ENCODE measurements around the gene SLC37A3.
"Not testable (repeated sequence)": the region's sequence is repeated elsewhere in the genome, so short reads cannot be mapped to it uniquely, and the experiment has no call there.

Gene SLC37A3

DNA sequence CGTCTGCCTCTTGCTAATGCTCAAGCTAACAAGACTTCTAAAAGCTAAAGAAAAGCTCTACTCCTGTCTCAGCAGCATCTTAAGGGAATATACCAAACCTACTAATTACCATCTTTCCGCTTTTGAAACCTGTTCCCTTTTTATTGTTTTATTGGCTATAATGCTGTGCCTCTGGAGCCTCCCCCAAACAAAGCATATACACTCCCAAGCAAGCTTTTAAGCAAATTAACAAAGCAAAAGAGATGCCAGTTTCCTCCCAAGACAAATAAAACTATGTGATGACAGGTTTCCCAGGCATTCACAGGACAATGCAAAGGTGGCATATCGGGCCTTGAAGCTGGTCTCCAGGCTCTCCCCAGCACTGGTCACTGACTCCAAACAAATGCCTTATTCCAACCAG lies 52.9 kb downstream of the SLC37A3 start:
- DNase-seq, result no peak

DNA sequence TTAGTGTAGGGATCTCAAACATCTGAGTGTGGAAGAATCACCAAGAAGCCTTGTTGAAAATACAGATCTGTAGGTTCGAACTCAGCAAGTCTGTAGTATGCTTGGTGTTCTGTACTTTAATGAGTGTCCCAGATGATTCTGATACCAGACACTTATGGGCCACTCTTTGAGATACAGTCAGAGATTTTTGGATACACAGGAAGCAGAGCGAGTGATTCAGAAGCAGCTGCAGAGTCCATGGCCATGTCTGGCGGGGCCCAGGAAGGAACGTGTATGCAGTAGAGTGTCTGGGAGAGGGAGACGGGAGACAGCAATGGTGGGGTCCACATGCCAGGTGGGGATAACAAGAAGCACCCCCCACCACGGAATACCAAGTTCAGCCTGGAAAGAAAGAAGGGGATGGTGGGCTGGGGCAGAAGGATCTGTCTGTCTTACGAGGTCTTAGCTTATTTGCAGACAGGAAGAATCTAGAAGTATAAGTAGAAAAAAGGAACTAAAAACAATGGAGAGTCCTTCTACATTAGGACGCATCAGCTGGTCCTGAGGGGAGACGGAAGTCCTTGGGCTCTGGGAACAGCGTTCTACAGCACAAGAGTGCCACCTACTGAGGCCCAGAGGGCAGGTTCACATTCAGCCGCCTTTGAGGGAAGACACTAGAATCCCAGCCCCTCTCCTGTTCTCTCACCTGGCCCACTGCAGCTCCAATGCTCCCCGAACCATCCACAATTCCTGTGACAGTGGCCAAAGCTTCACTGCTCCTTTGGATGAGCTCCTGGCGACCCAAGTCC lies 55.4 kb downstream of the SLC37A3 start:
- DNase-seq, result no peak

DNA sequence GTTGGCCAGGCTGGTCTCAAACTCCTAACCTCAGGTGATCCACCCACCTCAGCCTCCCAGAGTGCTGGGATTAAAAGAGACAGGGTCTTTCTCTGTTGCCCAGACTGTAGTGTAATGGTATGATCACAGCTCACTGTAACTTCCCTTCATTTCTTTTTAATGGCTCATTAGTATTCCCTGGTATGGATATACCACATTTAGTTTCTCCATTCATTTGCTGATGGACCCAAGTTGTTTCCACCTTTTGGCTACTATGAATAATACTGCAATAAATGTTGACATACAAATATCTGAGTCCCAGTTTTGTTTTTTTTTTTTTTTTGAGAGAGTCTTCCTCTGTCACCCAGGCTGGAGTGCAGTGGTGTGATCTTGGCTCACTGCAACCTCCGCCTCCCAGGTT lies 59.4 kb downstream of the SLC37A3 start:
- not testable (repeated sequence) for DNase-seq

DNA sequence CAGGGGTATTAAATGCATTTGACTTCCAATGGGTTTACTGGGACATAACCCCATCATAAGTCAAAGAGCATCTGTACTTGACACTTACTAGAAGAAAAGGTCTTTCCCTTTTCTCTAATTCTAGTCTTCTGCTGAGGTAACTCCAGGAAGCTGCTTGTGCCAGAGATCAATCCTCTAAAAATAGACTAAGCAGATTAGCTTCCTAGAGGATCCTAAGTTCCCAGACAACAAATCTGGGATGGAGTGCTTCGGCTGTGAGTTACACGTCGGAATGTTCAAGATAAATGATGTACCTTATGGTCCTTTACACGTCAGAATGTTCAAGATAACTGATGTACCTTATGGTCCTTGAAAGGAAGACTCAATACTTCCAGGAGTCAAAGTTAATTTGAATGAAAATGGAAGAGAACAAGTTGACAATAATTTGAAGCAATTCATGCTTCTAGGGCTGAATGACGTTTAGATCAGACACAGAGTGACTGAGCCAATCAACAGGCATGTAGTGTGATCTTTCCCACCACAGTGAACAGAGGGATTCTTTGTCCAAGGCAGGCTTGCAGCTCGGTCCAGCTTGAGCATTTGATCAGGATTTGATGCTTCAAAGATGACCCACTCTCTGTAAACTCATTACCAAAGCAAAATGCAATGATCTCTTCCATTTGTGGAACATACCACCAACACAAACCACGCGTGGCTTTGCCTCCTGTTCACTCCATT lies 63.8 kb downstream of the SLC37A3 start:
- DNase-seq, result no peak

DNA sequence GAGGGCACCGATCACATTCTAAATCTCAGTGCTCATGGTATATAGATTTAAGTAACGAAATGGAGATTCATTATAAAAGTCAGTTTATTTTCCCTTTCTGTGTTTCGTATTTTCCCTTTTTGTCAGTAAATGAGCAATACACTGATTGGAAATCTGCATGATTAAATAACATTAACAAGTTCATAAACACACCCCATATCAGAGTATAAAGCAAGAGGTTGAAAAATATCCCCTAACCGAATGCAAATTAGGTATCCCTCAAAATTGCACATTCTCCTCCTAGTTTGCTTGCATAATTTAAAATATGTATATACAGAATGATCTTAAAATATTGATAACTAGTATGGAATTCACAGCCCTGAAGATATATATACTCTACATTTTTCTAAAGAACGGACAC lies 64.6 kb downstream of the SLC37A3 start:
- no peak for DNase-seq

DNA sequence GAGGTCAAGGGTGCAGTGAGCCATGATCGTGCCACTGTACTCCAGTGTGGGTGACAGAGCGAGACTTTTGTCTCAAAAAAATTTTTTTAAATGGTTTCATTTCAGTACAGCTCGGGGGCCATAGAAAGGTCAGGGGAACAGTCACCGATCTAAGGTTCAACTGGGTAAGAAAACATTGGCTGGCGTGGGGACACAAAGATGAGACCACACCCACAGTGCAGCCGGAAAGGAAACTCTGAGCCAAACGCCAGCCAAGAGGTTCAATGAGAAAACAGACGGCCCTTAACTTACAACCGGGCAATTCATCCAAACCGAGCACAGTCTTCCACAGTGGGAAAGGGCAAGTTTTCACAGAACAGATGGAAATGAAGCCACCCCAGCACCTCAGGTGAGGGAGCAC lies 65.1 kb downstream of the SLC37A3 start:
- no peak for DNase-seq

DNA sequence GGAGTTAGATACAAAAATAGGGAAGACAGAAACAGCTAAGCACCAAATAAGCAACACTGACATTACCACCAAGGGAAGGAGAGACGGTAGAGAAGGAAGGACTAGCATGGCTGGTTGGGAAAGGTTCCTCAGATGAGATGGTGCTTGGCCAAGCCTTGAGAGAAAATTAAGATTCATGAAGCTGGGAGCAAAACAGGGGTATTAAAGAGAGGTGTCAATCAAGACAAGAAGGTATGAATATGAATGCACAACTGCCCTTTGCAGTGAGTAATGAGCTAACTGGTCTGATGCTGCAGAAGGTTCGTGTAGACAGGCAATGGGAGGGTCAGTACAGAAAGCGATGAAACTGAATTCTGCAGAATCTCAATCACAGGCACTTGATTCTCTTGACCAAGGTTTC lies 67.7 kb downstream of the SLC37A3 start:
- no peak for DNase-seq

DNA sequence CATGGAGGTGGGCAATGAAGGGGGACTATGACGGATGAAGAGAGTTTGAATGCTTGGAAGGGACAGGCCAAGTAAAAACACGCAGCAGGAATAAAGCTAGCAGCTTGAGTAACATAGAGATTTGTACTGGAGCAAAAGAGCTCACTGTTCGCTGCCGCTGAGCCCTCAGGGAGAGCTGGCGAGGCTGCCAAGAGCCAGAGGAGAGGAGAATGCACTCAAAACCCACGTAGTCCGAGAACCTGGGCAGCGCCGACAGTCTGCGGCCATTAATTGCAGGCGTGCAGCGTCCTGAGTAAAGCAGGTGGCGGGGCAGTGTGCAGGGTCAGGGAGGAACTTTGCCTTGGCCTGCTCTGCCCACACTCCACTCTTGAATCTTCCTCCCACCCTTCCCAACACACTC lies 68.2 kb downstream of the SLC37A3 start:
- no peak for DNase-seq

DNA sequence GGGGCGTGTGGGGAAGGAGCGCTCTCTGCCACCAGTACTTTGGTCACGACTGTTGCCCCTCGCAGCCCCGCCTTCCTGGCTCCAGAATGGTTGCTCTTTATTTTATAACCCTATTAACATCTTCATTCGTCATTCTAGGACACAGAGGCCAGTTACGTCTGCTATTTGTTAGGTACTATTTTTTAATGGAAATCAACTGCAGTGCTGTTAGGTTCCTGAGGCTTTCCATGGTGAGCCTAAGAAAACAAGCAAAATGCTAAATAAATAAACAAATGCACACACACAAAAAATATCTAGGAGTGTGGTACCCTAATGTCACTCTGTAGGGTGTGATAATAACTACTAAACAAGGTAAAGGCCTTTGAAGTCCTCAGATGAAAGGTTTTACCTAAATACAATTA lies 71.1 kb downstream of the SLC37A3 start:
- DNase-seq, result no peak

DNA sequence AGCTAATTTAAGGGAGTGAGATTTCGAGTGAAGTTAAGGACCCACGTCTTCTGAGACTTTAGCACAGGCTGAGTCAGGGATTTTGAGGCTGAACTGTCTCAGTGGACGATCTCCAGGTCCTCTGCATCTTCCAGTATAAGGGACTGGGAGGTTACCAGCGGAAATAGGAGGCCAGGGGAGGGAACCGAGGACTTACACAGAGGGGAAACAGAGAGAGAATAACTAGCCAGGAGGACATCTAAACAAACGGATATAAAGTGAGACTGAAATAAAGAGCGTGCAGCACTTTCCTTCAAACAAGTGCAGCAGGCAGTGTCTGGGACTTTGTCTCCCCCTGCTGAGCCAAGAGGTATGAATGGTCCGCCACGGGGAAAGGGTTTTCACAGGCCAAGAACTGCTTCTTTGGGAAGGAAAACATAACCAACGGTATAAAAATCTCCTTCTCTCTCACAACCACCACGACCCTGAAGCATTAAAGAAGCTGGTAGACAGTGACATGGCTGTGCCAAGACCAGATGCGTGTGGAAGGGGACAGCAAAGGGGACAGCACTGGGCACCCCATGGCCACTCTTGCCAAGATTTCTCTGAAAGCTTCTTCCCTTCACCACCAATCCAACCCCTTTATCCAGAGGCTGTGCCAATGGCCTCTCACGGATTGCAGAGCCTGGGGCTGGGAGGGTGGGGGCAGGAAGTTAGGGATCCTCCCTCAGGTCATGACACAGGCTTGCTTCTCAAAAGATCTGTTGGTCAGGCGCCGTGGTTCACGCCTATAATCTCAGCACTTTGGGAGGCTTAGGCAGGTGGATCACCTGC lies 72.0 kb downstream of the SLC37A3 start:
- DNase-seq, result peak; percentile 41

DNA sequence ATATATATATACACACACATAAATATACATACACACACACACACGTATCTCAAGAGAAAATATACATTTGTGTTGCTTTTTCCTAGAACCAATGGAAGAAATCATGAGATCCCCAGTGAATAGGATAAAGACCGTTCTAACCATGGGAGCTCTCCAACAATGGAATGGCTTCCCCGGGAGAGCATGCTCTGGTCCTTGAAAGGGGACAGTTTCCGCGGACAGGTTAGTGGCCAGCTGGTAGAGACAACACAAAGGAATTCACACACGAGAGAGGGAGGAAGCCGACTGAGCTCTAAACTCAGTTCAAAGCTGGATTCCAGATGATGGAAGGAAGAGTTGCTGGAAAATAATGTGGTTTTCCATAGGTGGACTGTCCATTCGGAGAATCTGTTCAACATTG lies 72.7 kb downstream of the SLC37A3 start:
- no peak for DNase-seq

DNA sequence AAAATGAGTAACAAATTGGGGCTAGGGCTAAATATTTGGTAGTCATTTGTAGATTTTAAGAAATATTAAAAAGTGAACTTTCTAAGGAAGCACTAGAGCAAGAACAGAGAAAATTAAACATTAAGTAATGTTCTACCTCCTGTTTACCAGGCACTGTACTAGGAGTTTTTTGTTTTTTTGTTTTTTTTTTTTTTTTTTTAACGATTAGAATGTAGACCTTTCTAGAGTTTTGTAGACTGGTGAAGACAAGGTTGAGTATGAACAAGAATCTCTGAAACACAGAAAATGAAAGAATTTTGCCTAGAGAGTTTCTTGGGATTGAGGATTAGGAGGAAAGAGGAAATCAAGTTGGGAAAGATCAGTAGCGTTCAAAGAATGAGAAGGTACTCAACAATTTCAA lies 73.6 kb downstream of the SLC37A3 start:
- DNase-seq, result no peak

DNA sequence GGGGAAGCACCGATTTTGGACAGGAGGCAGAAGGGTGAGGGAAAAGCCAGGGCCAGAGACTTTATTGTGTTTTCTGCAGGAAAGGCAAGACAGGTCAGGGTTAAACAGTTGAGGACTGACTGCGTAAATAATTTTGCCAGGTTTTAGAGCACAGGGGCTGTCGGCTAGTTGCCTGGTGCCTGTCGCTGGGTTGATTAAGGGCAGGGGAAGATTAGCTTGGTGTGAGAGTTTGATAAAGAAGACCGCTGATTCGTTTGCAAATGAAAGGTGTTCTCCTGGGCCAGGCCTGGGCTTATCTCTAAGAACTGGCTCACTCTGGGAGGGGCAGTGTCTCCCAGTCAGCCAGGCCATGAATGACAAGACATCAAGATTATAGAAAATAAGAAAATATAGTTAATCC lies 75.6 kb downstream of the SLC37A3 start:
- DNase-seq, result no peak

DNA sequence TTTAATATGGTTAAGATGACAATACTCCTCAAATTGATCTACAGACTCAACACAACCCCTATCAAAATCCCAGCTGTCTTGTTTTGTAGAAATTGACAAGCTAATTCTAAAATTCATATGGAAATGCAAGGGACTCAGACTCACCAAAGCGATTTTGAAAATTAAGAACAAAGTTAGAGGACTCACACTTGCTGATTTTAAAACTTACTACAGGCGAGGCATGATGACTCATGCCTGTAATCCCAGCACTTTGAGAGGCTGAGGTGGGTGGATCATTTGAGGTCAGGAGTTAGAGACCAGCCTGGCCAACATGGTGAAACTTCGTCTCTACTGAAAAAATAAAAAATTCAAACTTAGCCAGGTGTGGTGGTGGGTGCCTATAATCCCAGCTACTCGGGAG lies 78.3 kb downstream of the SLC37A3 start:
- not testable (repeated sequence) for DNase-seq

DNA sequence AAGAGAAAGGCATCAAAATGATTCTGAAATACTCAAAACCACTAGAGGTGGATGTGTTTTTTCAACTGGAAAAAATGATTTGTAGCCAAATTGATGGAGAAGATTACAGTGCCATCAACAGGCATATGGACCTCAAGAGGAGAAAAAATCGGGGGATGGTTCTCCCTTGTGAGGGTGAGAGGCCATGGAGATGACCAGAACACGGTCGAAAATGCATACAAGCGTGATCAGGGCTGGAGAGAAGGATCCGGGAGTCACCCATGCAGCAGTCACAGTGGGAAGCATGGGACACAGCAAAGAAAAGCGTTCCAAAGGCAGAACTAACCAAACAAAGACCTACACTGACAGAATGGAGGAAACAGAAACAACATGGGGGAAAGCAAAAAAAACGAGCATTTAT lies 80.3 kb downstream of the SLC37A3 start:
- no peak for DNase-seq

DNA sequence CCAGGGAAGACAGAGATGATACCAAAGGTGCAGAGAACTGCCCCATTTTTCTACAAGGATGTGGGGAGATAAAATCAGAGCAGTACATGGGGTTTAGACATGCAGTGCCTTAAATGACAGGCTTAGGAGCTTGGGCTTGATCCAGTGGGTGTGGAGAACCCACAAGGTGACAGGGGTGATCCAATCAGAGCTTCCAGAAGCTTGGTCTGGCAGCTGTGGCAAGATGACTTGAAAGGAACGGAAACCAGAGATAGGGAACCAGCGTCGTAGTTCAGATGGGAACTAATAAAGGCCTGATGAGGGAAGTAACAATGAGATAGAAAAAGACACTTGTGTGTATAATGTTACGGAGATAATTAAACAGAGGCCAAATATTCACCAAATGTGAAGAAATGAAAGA lies 80.7 kb downstream of the SLC37A3 start:
- DNase-seq, result no peak

DNA sequence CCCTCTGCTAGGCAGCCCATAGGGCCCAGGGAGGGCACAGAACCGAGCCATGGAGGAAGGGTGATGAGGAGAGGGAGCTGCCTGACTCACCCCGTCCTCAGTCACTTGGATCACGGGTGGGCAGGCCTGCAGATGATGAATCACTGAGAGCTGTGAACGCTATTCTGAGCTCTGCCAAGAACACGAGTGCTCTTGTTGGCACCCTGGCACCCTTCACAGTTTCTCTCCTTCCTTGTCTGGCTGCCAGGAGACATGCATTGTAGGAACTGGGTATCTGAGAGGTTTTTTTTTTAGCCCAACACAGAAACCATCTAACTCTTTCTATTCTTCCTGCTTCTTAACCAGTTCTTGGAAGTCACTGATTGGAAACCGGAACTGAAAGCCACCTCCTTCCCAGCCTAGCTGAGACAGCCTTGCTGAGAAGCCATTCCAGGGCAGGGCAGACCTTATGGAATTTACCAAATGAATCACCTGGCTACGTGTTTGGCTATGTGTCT lies 82.1 kb downstream of the SLC37A3 start:
- no peak for DNase-seq

DNA sequence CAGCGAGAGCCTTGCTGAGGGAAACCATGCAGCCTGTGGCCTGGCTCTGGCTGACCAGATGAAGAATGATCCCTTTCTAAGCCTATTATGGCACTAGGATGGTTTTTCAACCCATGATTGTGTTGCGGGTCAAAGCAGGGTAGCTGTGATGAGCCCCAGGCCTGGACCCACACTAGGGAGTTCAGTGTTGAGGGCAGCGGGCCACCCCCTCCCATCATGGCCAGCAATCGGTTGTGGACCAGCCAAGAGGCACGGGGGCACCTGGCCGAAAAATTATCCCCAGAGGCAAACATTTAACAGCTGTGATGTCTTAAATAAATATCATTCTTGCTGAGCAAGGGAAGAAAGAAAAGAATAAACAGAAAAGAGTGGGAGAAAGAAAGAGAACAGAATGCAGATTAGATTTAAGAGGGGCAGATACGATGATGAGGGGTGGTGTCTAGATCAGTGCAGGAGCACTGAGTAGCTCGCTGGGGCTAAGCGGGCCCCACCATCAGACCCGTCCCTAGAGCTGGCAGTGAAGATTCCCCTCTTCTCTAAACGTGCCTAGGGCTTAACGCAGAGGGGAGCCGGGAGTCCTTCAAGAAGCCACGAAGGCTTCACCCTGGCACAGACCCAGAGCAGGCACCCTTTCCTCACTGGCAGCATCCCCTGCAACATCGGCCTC lies 82.7 kb downstream of the SLC37A3 start:
- DNase-seq, result no peak

DNA sequence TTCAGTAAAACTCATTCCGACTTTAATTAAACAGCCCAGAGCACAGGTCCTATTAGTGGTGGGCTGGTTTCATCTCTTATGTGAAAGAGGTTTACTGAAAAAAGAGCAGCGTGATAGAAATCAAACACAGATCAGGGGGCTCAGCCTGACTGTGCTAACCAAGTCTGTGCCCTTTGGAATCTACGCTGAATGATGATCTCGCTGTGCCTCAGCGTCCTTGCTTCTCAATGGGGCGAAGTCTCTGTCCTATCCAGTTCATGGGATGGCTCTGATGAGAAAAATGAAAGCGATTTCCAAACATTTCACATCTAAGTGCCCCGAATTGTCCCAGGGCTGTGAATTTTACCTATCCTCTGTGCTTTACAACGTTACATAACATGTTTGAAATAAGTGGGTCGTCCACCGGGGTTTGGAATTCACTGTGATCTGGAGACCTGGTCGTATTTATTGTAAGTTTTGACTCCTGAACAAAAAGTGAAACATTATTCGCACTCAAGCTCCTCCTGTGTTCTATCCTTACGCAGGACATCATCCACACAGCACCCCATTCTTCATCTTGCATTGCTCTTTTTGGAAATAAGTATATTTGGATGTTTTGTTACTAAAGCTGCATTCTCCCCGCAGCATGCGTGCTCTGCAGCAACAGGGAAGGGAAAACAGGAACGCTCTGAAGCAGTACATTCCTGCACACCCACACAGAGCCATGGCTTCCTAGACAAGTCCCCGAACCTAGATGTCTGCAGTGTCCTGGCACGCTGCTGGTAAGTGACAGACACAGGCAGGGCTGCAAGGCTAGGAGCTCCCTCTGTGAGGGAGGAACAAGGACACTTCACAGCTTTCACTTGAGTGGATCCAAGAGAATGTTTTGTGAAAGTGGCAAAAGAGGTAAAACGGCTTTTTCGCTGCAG lies 83.5 kb downstream of the SLC37A3 start:
- DNase-seq, result no peak

DNA sequence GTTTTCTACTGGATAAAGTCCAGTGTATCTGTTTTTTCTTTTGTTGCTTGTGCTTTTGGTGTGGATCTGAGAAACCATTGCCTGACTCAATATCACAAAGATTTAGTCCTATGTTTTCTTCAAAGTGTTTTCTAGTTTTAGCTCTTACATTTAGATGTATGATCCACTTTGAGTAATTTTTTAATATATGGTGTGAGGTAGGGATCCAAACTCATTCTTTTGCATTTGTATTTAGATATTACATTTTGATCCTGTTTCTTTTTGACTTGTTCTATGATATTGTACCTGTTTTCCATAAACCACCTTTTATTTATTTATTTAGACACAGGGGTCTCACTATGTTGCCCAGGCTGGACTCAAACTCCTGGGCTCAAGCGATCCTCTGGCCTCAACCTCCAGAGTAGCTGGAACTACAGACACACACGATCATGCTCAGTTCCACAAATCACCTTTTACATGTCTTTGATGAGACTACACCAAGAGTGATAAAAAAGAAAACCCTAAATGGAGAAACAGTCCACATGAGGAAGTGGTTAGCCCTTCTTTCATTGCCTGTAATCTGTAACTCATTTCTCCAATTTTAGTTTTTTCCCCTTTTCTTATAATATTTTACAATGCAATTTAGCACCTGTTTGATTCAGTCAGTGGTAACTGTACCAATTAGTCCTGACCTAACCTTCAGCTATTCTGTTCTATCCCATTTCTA lies 86.0 kb downstream of the SLC37A3 start:
- no peak for DNase-seq

DNA sequence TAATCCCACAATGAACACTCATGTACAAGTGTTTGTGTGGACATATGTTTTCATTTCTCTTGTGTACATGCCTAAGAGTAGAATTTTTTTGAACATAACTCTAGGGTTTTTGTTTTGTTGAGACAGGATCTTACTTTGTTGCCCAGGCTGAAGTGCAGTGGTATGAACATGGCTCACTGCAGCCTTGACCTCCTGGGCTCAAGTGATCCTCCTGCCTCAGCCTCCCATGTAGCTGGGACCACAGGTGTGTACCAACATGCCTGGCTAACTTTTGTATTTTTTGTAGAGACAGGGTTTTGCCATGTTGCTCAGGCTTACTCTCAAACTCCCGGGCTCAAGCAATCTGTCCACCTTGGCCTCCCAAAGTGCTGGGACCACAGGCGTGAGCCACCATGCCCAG lies 87.2 kb downstream of the SLC37A3 start:
- DNase-seq, result not testable (repeated sequence)
